HG03432 (cell line): ENCODE data around the gene ALKBH8.
"Not testable (repeated sequence)": the region's sequence is repeated elsewhere in the genome, so short reads cannot be mapped to it uniquely, and the experiment has no call there.

ENCODE experiments used
- ATAC-seq: cut with Tn5 transposase; IDR thresholded peaks from one replicate; pipeline ENCODE4 v1.9.1; 2021; ENCODE audit warnings: mild to moderate bottlenecking, moderate library complexity; ENCODE audit not compliant: unreplicated experiment

The ALKBH8 gene

DNA sequence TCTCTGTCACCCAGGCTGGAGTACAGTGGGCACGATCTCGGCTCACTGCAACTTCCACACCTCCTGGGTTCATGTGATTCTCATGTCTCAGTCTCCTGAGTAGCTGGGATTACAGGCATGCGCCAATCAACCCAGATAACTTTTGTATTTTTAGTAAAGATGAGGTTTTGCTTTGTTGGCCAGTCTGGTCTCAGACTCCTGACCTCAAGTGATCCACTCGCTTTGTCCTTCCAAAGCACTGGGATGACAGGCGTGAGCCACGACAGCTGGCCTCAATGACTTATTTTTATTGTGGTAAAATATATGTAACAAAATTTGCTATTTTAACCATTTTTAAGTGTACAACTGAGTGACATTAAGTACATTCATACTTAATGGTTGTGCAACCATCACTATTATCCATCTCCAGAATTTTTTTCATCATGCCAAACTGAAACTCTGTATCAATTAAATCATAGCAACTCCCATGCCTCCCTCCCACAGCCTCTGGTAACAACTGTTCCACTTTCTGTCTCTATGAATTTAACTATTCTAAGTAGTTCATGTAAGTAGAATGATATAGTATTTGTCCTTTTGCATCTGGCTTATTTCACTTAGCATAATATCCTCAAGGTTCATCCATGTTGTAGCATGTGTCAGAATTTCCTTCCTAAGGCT lies 57.2 kb downstream of the ALKBH8 start:
- no peak for ATAC-seq

DNA sequence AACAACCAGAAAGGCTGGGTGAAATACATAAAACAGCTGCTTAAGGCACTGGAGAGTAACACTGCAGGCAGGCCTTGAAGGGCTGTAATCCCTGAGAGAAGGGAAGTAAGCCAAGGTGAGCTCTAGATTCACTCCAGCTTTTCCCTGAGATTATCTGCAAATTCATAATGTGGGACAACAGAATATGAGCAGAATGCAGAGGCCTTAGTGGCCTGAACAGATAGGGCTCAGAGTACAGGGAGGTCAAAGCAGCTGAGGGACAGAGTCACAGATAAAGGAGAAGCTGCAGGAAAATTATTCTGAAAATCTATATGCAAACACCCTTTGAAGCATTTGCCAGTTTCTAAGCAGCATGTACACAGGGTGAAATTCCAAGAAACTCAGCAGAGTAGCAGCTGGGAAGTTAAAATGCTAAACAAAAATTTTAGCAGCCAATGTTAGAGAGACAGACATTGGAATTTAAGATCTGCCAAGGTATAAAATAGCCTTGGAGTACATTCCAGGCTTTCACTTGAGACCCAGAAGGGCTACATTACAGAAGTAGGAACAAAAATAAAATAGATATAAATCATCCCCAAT lies 59.8 kb downstream of the ALKBH8 start:
- no peak for ATAC-seq

DNA sequence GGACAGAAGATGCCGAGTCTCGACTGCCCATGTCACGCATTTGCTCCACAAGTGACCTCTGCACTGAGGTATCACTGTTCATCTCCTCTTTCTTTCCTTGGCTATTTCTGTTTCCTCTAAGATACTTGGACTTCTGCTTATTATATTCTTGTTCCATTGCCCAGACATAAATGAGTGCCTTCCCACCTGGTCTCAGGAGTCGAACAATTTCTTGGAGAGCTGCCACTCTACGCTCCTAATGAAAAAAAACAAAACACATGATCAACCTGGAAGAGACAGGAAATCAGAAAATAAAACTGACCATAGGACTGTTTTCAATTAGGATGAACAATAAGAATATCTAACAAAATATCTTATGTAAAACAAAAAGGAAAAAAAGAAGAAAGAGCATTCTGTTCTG lies 60.6 kb downstream of the ALKBH8 start:
- no peak for ATAC-seq

DNA sequence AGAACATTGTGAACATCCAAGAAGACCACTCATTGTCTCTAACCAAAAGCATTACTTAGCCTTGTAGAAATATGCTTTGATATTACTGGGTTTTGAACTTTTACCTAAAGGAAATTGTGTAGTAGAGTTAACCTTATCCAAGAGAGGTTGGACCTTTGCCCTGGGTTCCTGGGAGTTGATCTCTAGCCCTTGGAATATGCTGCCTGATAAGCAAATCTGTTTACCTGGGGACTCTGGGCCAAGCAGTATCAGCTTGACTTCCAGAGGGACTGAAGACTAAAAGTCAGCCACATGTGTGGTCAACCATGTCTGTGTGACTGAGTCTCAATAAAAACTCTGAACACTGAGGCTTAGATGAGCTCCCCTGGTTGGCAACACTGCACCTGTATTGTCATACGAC lies 63.8 kb downstream of the ALKBH8 start:
- no peak for ATAC-seq

DNA sequence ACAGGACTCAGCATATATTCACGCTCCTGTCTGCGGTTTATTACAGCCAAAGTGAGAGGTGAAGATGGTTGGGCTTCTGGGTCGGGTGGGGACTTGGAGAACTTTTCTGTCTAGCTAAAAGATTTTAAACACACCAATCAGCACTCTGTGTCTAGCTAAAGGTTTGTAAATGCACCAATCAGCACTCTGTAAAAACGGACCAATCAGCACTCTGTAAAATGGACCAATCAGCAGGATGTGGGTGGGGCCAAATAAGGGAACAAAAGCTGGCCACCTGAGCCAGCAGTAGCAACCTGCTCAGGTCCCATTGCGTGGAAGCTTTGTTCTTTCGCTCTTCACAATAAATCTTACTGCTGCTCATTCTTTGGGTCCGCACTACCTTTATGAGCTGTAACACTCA lies 68.2 kb downstream of the ALKBH8 start:
- ATAC-seq: not testable (repeated sequence)

DNA sequence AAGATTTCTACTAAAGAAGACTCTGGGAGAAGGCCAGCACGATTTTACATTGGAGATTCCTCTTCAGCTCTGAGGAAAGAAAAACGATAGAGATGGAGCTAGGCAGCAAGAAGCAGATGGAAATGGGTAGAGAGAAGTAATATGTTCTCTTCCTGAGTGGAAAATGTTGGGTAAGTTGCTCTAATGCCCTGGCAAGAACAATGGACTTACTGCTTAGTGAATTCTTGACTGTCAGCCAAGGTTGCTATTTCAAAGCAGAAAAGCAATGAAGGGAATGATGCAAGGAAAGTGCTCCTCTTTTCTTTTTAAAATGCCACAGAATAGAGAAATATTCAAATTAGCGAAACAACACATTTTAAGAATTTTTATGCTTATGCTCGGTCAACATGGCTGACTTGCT lies 69.5 kb downstream of the ALKBH8 start:
- ATAC-seq: no peak

DNA sequence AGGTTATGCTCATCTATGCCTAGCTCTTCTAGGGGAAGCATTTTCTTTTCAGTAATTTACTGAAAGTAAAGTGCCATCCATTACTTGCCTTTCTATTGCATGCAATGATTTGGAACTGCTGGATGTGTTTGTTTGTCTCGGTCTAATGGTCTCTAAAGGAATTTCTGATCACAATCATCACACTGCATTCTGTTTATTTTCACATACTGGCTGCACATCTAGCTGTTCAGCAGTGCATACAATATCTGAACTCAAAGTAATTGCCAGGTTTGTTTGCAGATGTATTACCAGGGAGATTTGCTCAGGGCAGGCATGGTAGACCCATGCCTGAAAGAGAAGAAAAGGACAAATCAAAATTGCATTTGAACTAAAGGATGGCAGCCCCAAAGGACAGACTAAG lies 71.5 kb downstream of the ALKBH8 start:
- no peak for ATAC-seq

DNA sequence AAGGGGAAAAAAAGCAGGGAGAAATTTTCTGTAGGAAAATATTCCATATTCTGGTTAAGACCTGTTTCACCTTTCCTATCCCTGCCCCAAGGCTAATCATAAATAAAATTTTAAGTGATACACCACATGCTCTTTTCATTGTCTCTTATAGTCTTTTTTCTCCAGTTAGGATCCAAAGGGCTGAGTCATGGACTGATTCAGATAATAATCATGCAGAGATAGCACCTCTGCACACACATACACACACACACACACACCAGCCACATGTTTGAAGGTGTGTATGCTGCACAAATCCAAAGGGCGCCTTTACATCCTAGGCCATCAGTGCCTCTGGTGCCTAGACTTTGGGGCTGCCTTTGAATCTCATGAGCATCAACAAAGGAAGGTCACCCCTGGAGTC lies 72.4 kb downstream of the ALKBH8 start:
- ATAC-seq: no peak

DNA sequence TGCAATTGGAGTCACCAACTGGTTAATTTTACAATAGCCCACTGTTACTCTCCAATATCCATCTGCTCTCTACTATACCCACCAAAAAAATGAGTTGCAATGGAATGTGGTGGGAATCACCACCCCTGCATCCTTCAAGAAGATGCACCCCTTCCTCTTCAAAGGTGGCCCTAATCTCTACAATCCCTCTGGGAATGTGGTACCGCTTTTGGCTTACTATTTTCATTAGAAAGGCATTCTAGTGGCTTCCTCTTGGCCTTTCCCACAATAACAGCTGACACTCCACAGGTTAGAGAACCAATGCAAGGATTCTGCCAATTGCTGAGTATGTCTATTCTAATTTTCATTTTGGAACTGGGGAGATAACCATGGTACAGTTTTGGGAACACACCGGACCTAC lies 74.7 kb downstream of the ALKBH8 start:
- no peak for ATAC-seq

DNA sequence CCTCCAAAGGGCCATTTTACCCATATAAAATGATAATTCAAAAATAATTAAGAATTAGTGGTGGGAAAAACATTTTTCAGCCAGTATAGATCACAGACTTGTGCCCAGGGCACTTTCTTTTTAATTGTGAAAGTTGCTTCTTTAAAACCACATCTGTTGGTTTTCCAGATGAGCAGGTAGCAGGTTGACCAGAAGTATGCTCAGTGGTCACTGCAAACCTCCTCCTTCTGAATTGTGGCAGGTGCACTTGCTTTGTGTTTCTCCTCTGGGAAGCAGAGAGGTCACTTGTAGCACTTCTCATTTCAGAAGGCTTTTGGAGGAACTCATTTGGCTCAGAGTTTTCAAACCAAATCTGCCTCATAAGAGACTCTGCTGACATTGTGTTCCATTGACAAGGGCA lies 83.3 kb downstream of the ALKBH8 start:
- no peak for ATAC-seq

DNA sequence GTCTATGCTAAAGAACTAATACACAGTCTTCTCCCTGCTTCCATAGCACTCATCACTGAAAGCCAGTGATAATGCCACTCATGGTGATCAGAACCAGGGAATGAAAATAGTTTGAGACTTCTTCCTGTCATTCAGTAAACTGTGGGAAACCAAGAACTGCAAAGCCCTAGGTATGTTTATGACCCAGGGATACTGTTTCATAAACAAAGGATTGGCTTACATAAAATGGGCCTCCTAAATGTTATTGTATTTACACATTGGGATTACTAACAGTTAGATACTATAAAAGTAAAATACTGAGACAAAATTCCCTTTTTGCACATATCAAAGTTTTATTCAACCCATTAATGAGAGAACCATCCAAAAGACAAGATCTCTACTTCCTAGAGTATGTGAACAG lies 86.6 kb downstream of the ALKBH8 start:
- no peak for ATAC-seq

DNA sequence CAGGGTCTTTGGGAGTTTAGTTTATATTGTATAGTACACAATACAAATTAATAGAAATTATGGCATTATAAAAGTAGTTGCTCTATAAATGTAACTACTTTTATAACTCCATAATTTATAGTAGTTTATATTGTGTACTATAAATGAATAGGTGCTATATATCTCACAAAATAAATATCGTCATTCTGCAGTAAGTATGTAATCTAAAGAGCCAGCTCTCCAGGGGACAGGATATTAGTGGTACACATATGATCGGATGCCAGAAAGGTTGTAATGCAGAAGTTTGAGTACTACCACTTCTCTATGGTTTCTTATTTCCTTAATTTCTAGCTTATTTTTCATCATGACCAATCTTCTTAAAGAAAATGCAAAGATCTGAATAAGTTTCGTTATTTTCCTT lies 87.7 kb downstream of the ALKBH8 start:
- ATAC-seq: no peak

DNA sequence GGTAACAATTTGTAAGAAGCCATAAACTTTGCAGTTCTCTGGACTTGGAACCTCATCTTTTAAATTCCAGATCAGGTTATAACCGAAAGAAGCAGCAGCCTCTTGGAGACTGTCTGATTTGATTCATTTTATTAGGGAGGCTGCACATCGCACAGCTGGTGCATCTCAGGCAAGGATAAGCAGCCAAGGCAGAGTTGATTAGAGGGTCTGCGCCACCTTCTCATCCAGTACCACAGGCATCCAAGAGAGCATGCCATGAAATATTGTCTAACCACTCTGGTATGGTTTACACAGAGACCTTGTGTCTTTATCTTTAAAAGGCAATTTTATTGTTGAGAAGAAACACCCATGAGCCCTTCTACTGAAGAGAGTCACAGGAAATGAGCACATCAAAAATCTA lies 91.7 kb downstream of the ALKBH8 start:
- no peak for ATAC-seq

DNA sequence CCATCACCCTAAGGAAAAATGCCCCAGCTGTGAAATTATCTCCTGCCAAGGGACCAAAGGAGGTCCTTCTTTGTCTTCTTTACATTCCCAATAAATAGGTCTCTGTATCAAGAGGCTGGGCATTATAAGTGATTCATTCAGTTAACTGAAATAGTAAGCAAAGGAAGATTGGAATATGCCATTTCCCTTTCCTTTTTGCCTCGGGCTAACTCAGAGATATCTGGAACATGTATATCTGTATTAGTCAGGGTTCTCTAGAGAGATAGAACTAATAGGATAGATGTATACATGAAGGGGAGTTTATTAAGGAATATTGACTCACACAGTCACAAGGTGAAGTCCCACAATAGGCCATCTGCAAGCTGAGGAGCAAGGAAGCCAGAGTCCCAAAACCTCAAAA lies 92.6 kb downstream of the ALKBH8 start:
- ATAC-seq: no peak

DNA sequence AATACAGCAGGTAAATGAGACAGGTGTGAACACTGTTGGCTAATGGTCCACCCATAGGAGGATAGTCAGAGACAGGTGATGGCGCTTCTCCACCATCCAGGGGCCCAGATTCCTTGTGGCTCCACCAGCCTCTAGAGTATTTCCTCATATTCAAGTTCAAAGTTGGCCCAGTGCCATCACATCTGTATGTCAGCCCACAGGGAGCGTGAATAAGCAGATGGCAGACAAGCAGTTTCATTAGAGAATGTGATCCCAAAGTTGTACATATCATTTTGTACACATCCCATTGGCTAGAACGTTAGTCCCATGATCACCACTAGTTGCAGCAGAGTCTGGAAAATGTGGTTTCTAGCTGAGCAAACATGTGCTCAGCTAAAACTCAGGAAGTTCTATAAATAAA lies 96.9 kb downstream of the ALKBH8 start:
- ATAC-seq: no peak

DNA sequence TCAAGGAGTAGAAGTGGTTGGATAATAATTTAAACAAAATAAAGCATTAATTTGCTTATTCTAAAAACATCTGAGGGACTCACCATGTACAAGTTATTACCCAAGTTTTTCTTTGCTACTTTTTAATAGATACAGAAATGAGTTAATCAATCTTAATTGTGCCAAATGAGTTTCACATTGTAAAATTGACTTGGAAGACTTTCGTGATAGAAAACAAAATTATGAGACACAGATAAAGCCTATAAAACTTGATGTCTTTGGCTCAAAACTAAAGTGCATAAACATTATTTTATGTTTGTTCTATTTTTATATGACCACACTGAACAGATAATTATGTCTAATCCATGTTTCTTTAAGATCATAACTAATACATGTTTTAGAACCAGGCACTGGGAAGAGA lies 97.8 kb downstream of the ALKBH8 start:
- no peak for ATAC-seq

DNA sequence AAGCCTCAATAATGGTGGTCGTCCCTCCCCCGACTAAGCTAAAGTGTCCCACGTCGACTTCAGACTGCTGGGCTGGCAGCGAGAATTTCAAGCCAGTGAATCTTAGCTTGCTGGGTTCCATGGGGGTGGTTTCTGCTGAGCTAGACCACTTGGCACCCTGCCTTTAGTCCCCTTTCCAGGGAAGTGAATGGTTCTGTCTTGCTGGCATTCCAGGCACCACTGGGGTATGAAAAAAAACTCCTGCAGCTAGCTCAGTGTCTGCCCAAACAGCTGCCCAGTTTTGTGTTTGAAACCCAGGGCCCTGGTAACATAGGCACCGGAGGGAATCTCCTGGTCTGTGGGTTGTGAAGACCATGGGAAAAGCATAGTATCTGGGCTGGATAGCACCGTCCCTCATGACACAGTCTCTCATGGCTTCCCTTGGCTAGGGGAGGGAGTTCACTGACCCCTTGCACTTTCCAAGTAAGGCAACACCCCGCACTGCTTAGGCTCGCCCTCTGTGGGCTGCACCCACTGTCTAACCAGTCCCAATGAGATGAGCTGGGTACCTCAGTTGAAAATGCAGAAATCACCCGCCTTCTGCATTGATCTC lies 99.2 kb downstream of the ALKBH8 start:
- ATAC-seq: not testable (repeated sequence)

DNA sequence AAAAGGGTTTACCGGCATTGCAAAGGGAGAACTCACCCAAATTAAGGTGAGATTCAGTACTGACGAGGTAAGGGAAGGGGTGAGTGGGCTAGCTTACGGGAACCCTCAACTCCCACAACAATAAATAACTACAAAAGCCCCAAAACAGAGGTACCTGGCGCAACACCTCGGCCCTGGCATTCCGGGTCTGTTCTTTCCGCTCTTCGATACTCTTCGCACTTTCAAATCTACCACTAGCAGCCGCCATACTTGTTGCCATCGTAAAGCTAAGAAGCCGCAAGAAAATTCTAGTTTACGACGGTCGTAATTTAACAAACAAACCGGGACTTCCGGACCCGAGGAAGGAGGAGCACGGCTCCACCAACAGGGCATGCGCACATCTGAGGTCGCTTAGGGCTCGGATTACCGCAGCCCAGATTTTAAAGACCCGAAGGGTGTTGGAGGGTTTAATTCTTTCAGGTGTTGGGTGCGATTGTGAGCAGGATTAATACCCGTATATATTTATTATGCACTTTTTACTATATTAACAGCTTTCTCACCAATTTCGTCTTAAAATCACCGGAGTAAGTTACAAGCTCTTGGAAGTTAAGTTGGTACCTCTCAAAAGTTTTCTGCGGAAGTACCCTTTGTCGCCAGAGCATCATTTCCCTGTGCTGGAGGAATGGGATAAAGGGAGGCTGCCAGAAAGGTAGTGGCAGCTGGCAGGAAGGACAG lies 107.8 kb downstream of the ALKBH8 start, which contains the start of gene CWF19L2:
Gene CWF19L2 (minus strand): TSS at position 268 of the 714 bp plus-strand sequence. CDS start 9 bp downstream, at position 259.
- peak; percentile 98 for ATAC-seq

DNA sequence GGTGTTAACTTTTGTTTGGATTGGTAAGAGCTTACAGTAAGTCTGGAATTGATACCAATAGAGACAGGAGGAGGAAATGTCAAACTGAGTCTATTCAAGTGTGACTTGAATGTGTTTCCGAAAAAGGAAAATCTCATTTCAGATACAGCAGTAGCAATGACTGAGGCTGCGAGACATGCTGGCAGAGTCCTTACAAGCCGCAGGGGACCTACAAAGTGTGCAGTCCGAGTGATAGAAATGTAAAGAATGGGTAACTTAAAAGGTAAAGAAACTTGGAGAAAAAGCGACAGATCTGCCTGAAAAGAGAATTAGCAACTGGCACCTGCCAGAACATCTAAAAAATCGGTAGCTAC lies 108.4 kb downstream of the ALKBH8 start:
- ATAC-seq: peak; percentile 40

DNA sequence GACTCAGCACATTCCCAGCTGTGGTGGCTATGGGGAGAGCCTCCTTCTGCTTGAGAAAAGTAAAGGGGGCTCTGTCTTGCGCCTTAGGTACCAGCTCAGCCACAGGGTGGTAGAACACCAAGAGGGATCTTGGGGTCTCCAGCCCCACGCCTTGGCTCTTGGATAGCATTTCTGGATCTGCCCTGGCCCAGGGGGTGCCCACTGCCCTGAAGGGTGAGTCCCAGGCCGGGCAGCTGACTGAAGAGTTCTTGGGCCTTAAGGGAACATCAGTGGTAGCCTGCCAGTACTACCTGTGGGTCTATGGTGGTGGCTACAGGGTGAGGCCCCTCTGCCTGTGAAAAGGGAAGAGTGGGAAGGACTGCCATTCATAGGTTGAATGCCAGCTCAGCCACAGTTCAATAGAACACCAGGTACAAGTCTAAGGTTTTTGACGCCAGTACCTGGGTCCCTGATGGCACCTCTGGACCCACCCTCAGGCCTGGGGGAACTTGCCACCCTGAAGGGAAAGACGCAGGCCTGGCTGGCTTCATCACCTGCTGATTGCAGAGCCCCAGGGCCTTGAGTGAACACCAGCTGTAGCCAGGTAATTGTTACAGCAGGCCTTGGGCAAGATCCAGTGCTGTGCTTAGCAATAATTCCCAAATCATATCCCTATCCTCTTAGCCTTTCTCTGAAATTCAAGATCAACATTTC lies 111.8 kb downstream of the ALKBH8 start:
- ATAC-seq: no peak
